PC-9 (cell line): ENCODE data around the gene TRIO.

ENCODE experiments used
- EZH2 ChIP-seq: fragments of 200-600 bp; sonication (generic); IDR thresholded peaks from 2 replicates; pipeline ENCODE4 v1.8.0; 2017; ENCODE audit warnings: antibody characterized with exemption, low read depth
- TF ChIP-seq, protein P1 (sequence below): fragments of 200-600 bp; sonication (generic); conservative IDR thresholded peaks from 2 replicates; pipeline ENCODE4 v1.6.1; 2017; ENCODE audit warnings: mixed run types, antibody characterized with exemption, mild to moderate bottlenecking, moderate library complexity

DNA sequence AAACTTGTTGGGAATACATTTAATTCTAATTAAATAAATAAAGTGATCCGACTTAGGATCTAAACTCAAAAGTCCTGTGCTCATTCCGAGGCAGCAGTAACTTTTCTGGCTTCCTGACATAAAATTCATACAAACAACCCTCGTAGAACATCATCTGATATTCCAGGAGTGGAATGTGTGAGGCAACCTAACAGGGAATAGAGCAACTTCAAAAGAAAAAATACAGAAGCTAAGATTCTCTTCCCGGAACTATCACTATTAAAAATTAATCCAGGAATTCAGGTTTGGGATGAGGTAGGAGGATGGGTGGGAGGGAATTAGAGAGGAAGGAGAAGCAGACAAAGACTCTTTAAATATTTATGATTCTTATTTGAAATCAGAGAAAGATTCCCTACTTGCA, 32.9 kb upstream of the TRIO start:
- TF ChIP-seq, protein P1, sequence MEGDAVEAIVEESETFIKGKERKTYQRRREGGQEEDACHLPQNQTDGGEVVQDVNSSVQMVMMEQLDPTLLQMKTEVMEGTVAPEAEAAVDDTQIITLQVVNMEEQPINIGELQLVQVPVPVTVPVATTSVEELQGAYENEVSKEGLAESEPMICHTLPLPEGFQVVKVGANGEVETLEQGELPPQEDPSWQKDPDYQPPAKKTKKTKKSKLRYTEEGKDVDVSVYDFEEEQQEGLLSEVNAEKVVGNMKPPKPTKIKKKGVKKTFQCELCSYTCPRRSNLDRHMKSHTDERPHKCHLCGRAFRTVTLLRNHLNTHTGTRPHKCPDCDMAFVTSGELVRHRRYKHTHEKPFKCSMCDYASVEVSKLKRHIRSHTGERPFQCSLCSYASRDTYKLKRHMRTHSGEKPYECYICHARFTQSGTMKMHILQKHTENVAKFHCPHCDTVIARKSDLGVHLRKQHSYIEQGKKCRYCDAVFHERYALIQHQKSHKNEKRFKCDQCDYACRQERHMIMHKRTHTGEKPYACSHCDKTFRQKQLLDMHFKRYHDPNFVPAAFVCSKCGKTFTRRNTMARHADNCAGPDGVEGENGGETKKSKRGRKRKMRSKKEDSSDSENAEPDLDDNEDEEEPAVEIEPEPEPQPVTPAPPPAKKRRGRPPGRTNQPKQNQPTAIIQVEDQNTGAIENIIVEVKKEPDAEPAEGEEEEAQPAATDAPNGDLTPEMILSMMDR = no peak
- TF ChIP-seq EZH2 = no peak
